Activated B cell treated with CpG ODN at 0.5 μM for 24 hours (primary cell): ENCODE results near the gene FAM161B. TPM values are rescaled to one million over a fixed set of nuclear protein-coding genes. Genes with fewer than 3 reads are reported as not detected.
"Not testable (repeated sequence)": the region's sequence is repeated elsewhere in the genome, so short reads cannot be mapped to it uniquely, and the experiment has no call there.

ENCODE experiments used
- ATAC-seq: fragments of 200-7000 bp; cut with Tn5 transposase; one replicate; pipeline ENCODE4 v1.10.0; 2021; ENCODE audit warnings: low read depth, mild to moderate bottlenecking, moderate library complexity
- CTCF ChIA-PET: fragments of 350-600 bp; sonication (Branson Sonifier 250); formaldehyde crosslinking; loops from one replicate; lab custom pipeline; 2021; ENCODE audit warnings: antibody characterized with exemption; lab: Charles Lee
- POLR2A ChIA-PET: fragments of 350-600 bp; sonication (Branson Sonifier 250); formaldehyde crosslinking; loops from one replicate; lab custom pipeline; 2021; ENCODE audit warnings: antibody characterized with exemption; lab: Charles Lee
- DNase-seq: peaks from one replicate; pipeline ENCODE4 v3.0.0; 2022
- H3K27ac Mint-ChIP-seq: one replicate; pipeline ENCODE4 v1.8.0; 2020; ENCODE audit warnings: mixed read lengths
- H3K27me3 Mint-ChIP-seq: one replicate; pipeline ENCODE4 v1.8.0; 2021; ENCODE audit warnings: mixed read lengths
- H3K36me3 Mint-ChIP-seq: one replicate; pipeline ENCODE4 v1.8.0; 2021; ENCODE audit warnings: low read depth, mixed read lengths
- H3K4me1 Mint-ChIP-seq: one replicate; pipeline ENCODE4 v1.8.0; 2021; ENCODE audit warnings: mixed read lengths
- H3K4me3 Mint-ChIP-seq: one replicate; pipeline ENCODE4 v1.8.0; 2020; ENCODE audit warnings: mild to moderate bottlenecking, mixed read lengths
- H3K9me3 Mint-ChIP-seq: one replicate; pipeline ENCODE4 v1.8.0; 2020; ENCODE audit warnings: mixed read lengths
- CTCF ChIP-seq: fragments of 200-600 bp; IDR thresholded peaks from one replicate; pipeline ENCODE4 v1.8.0; 2022; ENCODE audit warnings: antibody characterized with exemption, mild to moderate bottlenecking
- intact Hi-C: fragments of 100-400 bp; cut with micrococcal nuclease; formaldehyde crosslinking; loops from one replicate; pipeline ENCODE4 v1.15.1; 2024
- total RNA-seq: library from RNA; stranded (reverse); gene quantifications from 2 replicates; pipeline ENCODE4 v1.2.3, GENCODE V29; 2022

FAM161B gene
- total RNA-seq, 1 donor from 2014 or later, result 2.3 TPM

- no peak for TF ChIP-seq CTCF
- CTCF ChIA-PET, result interaction anchor here (0.6 to 1.2 kb wide), 3 partner anchors 10 to 100 kb away, joined by 3 read pairs; no protein-coding TSS in a partner anchor
- peaks cover 66% of the 10 kb centered on the region for H3K36me3 Mint-ChIP-seq
Observed at GRCh38 chr14:73935666-73936065, 14.2 kb downstream of the FAM161B start.

GRCh38 chr14:73924337-73924736 is 25.6 kb downstream of the FAM161B start:
- TF ChIP-seq CTCF, result no peak
- H3K4me1 Mint-ChIP-seq, result no peaks in the 10 kb centered on the region
- no peaks in the 10 kb centered on the region for H3K27me3 Mint-ChIP-seq
- ChIA-PET POLR2A (no interaction called here), CTCF (no interaction called here)
- H3K4me3 Mint-ChIP-seq, result no peak overlapping the region
- H3K9me3 Mint-ChIP-seq, result no peaks in the 10 kb centered on the region
- intact Hi-C loops, result no loop called here
- peaks cover 93% of the 10 kb centered on the region for H3K36me3 Mint-ChIP-seq
- no peak for DNase-seq
- no peak for ATAC-seq
- H3K27ac Mint-ChIP-seq, result no peak overlapping the region

More at GRCh38 chr14:73935666-73936065, 14.2 kb downstream of the FAM161B start:
- POLR2A ChIA-PET, result interaction anchor here (0.6 to 0.7 kb wide), 2 partner anchors 677 to 784 kb away, joined by 3 read pairs; no protein-coding TSS in a partner anchor
- Mint-ChIP-seq H3K27me3 (no peaks in the 10 kb centered on the region), H3K9me3 (no peaks in the 10 kb centered on the region), H3K27ac (no peak overlapping the region), H3K4me1 (no peaks in the 10 kb centered on the region), H3K4me3 (no peak overlapping the region)
- intact Hi-C loops, result no loop called here
- DNase-seq (no peak), ATAC-seq (no peak)

GRCh38 chr14:73919457-73919856 is 30.4 kb downstream of the FAM161B start:
- H3K4me3 Mint-ChIP-seq, H3K4me1 Mint-ChIP-seq, ATAC-seq, POLR2A ChIA-PET, H3K27me3 Mint-ChIP-seq, DNase-seq, intact Hi-C loops, H3K9me3 Mint-ChIP-seq, CTCF ChIA-PET, H3K27ac Mint-ChIP-seq: not testable (repeated sequence)
- peaks cover 74% of the 10 kb centered on the region for H3K36me3 Mint-ChIP-seq

GRCh38 chr14:73916324-73916723 is 33.6 kb downstream of the FAM161B start:
- H3K36me3 Mint-ChIP-seq, result peaks cover 69% of the 10 kb centered on the region
- peaks cover 2% of the 10 kb centered on the region for H3K4me1 Mint-ChIP-seq
- peaks cover 3% of the 10 kb centered on the region for H3K9me3 Mint-ChIP-seq
- H3K27ac Mint-ChIP-seq, result no peak overlapping the region
- no peak overlapping the region for H3K4me3 Mint-ChIP-seq
- intact Hi-C loops, result no loop called here
- DNase-seq (no peak), ATAC-seq (no peak)
- no peak for TF ChIP-seq CTCF
- POLR2A ChIA-PET, result no interaction called here
- H3K27me3 Mint-ChIP-seq, result no peaks in the 10 kb centered on the region
- CTCF ChIA-PET, result no interaction called here

- POLR2A ChIA-PET, result no interaction called here
- Mint-ChIP-seq H3K27me3 (no peaks in the 10 kb centered on the region), H3K27ac (no peak overlapping the region), H3K36me3 (peaks cover 69% of the 10 kb centered on the region), H3K4me1 (peaks cover 2% of the 10 kb centered on the region), H3K9me3 (peaks cover 3% of the 10 kb centered on the region), H3K4me3 (no peak overlapping the region)
- CTCF ChIA-PET, result no interaction called here
- no peak for ATAC-seq
- TF ChIP-seq CTCF, result no peak
- intact Hi-C loops, result no loop called here
- no peak for DNase-seq
Observed at GRCh38 chr14:73913256-73913655, 36.6 kb downstream of the FAM161B start.

- no peak for DNase-seq
- Mint-ChIP-seq H3K27ac (no peak overlapping the region), H3K36me3 (peaks cover 86% of the 10 kb centered on the region), H3K4me1 (no peaks in the 10 kb centered on the region), H3K4me3 (no peak overlapping the region), H3K27me3 (no peaks in the 10 kb centered on the region), H3K9me3 (peaks cover 3% of the 10 kb centered on the region)
- intact Hi-C loops, result no loop called here
- ATAC-seq, result no peak
- ChIA-PET CTCF (no interaction called here), POLR2A (no interaction called here)
- no peak for TF ChIP-seq CTCF
Observed at GRCh38 chr14:73909681-73910080, 40.2 kb downstream of the FAM161B start.
